ENCODE measurements around the gene NR3C1. TPM values are rescaled to one million over a fixed set of nuclear protein-coding genes. Genes with fewer than 3 reads are reported as not detected.

Gene NR3C1
- total RNA-seq, 4 donors from 2014 or later = 40.4 to 55.0 (median 45.2) TPM

- no peak overlapping the region for H3K4me3 ChIP-seq (ENCODE audit: low read depth, poor library complexity, severe bottlenecking)
- intact Hi-C loops (cut with DNase I; ENCODE audit: low total_unique reads) = no loop called here
- TF ChIP-seq POLR2A (IDR thresholded peaks at IDR 0.05) = no peak
- no peak for TF ChIP-seq CTCF (IDR thresholded peaks at IDR 0.05)
- DNase-seq (ENCODE audit: low spot score in 2 of 2) = no peak
- WGBS, 2 donors = 32 to 37% methylated on average over 3 of the region's 3 CpGs
These were observed 42.3 kb upstream of the NR3C1 start for GRCh38 chr5:143445776-143446175.

GRCh38 chr5:143443330-143443729 is 39.8 kb upstream of the NR3C1 start:
- intact Hi-C loops (cut with DNase I; ENCODE audit: low total_unique reads) = no loop called here
- TF ChIP-seq CTCF (IDR thresholded peaks at IDR 0.05) (no peak), POLR2A (IDR thresholded peaks at IDR 0.05) (no peak)
- no peak overlapping the region for H3K4me3 ChIP-seq (ENCODE audit: low read depth, poor library complexity, severe bottlenecking)
- no peak for DNase-seq (ENCODE audit: low spot score in 2 of 2)
- WGBS, 2 donors = 92 to 100% methylated on average over 1 of the region's 1 CpG

DNA sequence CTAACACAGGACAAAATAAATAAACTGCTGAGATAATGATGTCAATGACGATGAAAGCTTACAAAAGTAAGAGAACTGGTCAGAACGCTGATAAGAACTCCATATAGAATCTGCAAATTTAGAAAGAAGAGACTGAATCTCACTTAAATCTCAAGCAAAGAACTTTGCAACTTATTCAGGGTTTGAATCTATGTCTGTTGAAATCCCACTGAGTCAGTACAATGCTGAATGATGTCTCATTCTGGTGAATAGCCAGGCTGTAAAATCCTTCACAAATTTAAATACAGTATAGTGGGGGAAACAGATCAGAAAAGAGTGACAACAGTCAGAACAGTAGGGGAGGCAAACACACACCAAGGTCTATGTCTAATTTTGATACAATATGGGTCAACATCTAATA is 38.9 kb upstream of the NR3C1 start:
- no peak overlapping the region for H3K4me3 ChIP-seq (ENCODE audit: low read depth, poor library complexity, severe bottlenecking)
- intact Hi-C loops (cut with DNase I; ENCODE audit: low total_unique reads) = no loop called here
- WGBS, 2 donors = 97 to 98% methylated on average over 2 of the region's 2 CpGs
- no peak for TF ChIP-seq CTCF (IDR thresholded peaks at IDR 0.05)
- no peak for TF ChIP-seq POLR2A (IDR thresholded peaks at IDR 0.05)
- DNase-seq (ENCODE audit: low spot score in 2 of 2) = no peak

DNA sequence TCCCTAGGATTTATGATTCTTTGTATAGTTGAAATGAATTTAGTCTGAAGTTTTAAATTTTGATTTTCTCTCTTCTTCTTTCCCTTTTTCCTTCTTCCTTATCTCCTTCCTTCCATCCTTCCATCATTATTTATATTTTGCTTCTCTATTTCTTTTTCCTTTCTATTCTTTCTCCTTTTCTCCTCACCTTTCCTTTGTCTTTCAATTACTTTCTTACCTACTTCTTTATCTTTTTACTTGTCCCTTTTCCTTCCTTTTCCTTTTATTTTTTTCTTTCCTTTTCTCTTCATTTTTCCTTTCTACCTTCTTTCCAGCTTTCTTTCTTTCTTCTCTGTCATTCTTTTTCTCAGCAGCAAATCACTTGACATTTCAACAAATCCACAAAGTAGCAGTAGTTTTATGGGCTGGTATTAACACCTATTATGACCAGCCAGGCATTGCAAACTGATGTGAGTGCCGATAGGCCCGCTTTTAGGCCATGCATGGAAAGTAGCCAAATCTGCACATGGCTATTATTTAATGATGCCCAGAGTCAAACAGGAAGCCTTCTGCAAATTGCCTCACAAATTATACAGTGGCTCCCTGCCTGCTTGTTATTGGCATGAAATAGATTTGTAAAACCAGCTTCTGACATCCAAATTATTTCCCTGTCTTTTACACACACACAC is 37.1 kb upstream of the NR3C1 start:
- no peak for TF ChIP-seq POLR2A (IDR thresholded peaks at IDR 0.05)
- TF ChIP-seq CTCF (IDR thresholded peaks at IDR 0.05) = no peak
- intact Hi-C loops (cut with DNase I; ENCODE audit: low total_unique reads) = no loop called here
- 52 to 59% methylated on average over 2 of the region's 2 CpGs for WGBS, 2 donors
- H3K4me3 ChIP-seq (ENCODE audit: low read depth, poor library complexity, severe bottlenecking) = no peak overlapping the region
- no peak for DNase-seq (ENCODE audit: low spot score in 2 of 2)

- DNase-seq (ENCODE audit: low spot score in 2 of 2) = no peak
- 86 to 93% methylated on average over 4 of the region's 4 CpGs for WGBS, 2 donors
- H3K4me3 ChIP-seq (ENCODE audit: low read depth, poor library complexity, severe bottlenecking) = no peak overlapping the region
- intact Hi-C loops (cut with DNase I; ENCODE audit: low total_unique reads) = no loop called here
- TF ChIP-seq POLR2A (IDR thresholded peaks at IDR 0.05) = no peak
- no peak for TF ChIP-seq CTCF (IDR thresholded peaks at IDR 0.05)
These were observed 34.3 kb upstream of the NR3C1 start for GRCh38 chr5:143437666-143438273.
